K562 (cell line): Measurements from ENCODE around the gene ZFPM1. TPM values are rescaled to one million over a fixed set of nuclear protein-coding genes. Genes with fewer than 3 reads are reported as not detected.

Experiments used
- CHCHD3 ChIP-seq: fragments of 250-450 bp; sonication (Bioruptor Pico); IDR thresholded peaks from 2 replicates; pipeline ENCODE4 v2.1.2; 2022; ENCODE audit warnings: mild to moderate bottlenecking
- CREM ChIP-seq: IDR thresholded peaks from 2 replicates; pipeline ENCODE4 v1.6.1; 2014; ENCODE audit warnings: antibody characterized with exemption, low read depth
- ETV6 ChIP-seq, 3 experiments: fragments of 150-350 bp in 1 of 3; sonication (generic) in 1 of 3; formaldehyde crosslinking in 1 of 3; IDR thresholded peaks; 2 replicates each; pipeline versions ENCODE4 v1.6.1 to v1.8.0; 2014 to 2022; ENCODE audit warnings: borderline replicate concordance in 2 of 3, low read depth in 2 of 3, antibody characterized with exemption in 1 of 3, low read length in 1 of 3, mild to moderate bottlenecking in 1 of 3, missing genetic modification reagents in 1 of 3
- EWSR1 ChIP-seq: fragments of 450-650 bp; IDR thresholded peaks from 2 replicates; pipeline ENCODE4 v1.6.1; 2018; ENCODE audit warnings: borderline replicate concordance, mild to moderate bottlenecking, low read depth, moderate library complexity; ENCODE audit not compliant: partially characterized antibody
- HOMEZ ChIP-seq: fragments of 250-450 bp; sonication (Bioruptor Pico); IDR thresholded peaks from 2 replicates; pipeline ENCODE4 v1.4.0; 2020; ENCODE audit warnings: mild to moderate bottlenecking, moderate library complexity
- KDM5B ChIP-seq: fragments of 200-600 bp; sonication (generic); IDR thresholded peaks from 2 replicates; pipeline ENCODE4 v1.6.1; 2012; ENCODE audit warnings: low read depth, mild to moderate bottlenecking, moderate library complexity, low read length, control low read depth, inconsistent platforms; ENCODE audit not compliant: insufficient replicate concordance
- MBD2 ChIP-seq: sonication (generic); IDR thresholded peaks from 2 replicates; pipeline ENCODE4 v1.6.1; 2016; ENCODE audit warnings: low read depth, borderline replicate concordance
- MITF ChIP-seq: IDR thresholded peaks from 2 replicates; pipeline ENCODE4 v1.6.1; 2014; ENCODE audit warnings: antibody characterized with exemption
- NFE2L1 ChIP-seq: fragments of 450-650 bp; IDR thresholded peaks from 2 replicates; pipeline ENCODE4 v1.6.1; 2016; ENCODE audit warnings: missing genetic modification characterization, low read depth, mild to moderate bottlenecking, missing compliant biosample characterization, moderate library complexity, borderline replicate concordance
- NFIX ChIP-seq: fragments of 250-450 bp; sonication (Bioruptor Pico); IDR thresholded peaks from 2 replicates; pipeline ENCODE4 v1.4.0; 2020; ENCODE audit warnings: low read depth, mild to moderate bottlenecking, moderate library complexity
- POU5F1 ChIP-seq: fragments of 150-350 bp; IDR thresholded peaks from 2 replicates; pipeline ENCODE4 v1.6.1; 2014; ENCODE audit warnings: borderline replicate concordance, low read length, low read depth, mild to moderate bottlenecking; ENCODE audit not compliant: partially characterized antibody
- RBFOX2 ChIP-seq: fragments of 200-400 bp; formaldehyde crosslinking; IDR thresholded peaks from 2 replicates; pipeline ENCODE4 v1.6.1; 2017; ENCODE audit warnings: low read depth, mild to moderate bottlenecking, low read length, moderate library complexity
- SIX5 ChIP-seq, 2 experiments: IDR thresholded peaks; 2 replicates each; pipeline ENCODE4 v1.6.1; 2011; ENCODE audit warnings: low read length in 2 of 2, borderline replicate concordance in 1 of 2, low read depth in 1 of 2, mild to moderate bottlenecking in 1 of 2, moderate library complexity in 1 of 2; ENCODE audit not compliant: insufficient read depth in 1 of 2
- ZBTB33 ChIP-seq: sonication (generic); formaldehyde crosslinking; IDR thresholded peaks from 2 replicates; pipeline ENCODE4 v1.8.1; 2023; ENCODE audit warnings: mild to moderate bottlenecking, missing genetic modification reagents
- ZFX ChIP-seq: sonication (generic); formaldehyde crosslinking; IDR thresholded peaks from 2 replicates; pipeline ENCODE4 v1.8.0; 2022; ENCODE audit warnings: mild to moderate bottlenecking, missing genetic modification reagents, moderate library complexity
- ZNF133 ChIP-seq: fragments of 250-450 bp; sonication (Bioruptor Pico); IDR thresholded peaks from 2 replicates; pipeline ENCODE4 v1.4.0; 2020; ENCODE audit warnings: mild to moderate bottlenecking
- ZNF217 ChIP-seq: sonication (generic); formaldehyde crosslinking; IDR thresholded peaks from 2 replicates; pipeline ENCODE4 v1.8.0; 2022; ENCODE audit warnings: mild to moderate bottlenecking, missing genetic modification reagents
- ZNF354B ChIP-seq: fragments of 250-450 bp; sonication (Bioruptor Pico); IDR thresholded peaks from 2 replicates; pipeline ENCODE4 v1.4.0; 2020
- polyA plus RNA-seq, 8 experiments: library from polyadenylated mRNA; depleted of rRNA in 4 of 8; stranded (reverse) in 5 of 8; unstranded in 3 of 8; fragments of >200 nt; fragmentation: Nextera tagmentation in 2 of 8; fragmentation: Illumina TruSeq in 1 of 8; extraction: Ambion mirVana in 2 of 8; extraction: Trizol in 1 of 8; gene quantifications; 2 replicates each; pipeline versions ENCODE4 v1.2.1 to v1.2.3, GENCODE V29; 2011 to 2014; ENCODE audit warnings: inconsistent platforms in 1 of 8, missing spikeins in 1 of 8
- total RNA-seq, 7 experiments: library from RNA; depleted of rRNA in 6 of 7; stranded (reverse); fragments of >200 nt in 6 of 7; fragmentation: Illumina TruSeq in 2 of 7; extraction: Trizol in 2 of 7; gene quantifications; 2 replicates each; pipeline versions ENCODE4 v1.2.1 to v1.2.3, GENCODE V29; 2011 to 2021; ENCODE audit warnings: low replicate concordance in 1 of 7
- TF ChIP-seq, protein P1 (sequence below): fragments of 450-650 bp; IDR thresholded peaks from 2 replicates; pipeline ENCODE4 v1.6.1; 2016; ENCODE audit warnings: antibody characterized with exemption
- TF ChIP-seq, protein P2 (sequence below): sonication (generic); formaldehyde crosslinking; IDR thresholded peaks from 2 replicates; pipeline ENCODE4 v1.8.1; 2022; ENCODE audit warnings: missing genetic modification reagents

Gene ZFPM1
- total and polyA plus RNA-seq, 9 of the 15 experiments (the other 6 are each of a cell fraction or from before 2014, with no cell fraction given), result 0.03 to 35.9 (median 1.4) TPM

DNA sequence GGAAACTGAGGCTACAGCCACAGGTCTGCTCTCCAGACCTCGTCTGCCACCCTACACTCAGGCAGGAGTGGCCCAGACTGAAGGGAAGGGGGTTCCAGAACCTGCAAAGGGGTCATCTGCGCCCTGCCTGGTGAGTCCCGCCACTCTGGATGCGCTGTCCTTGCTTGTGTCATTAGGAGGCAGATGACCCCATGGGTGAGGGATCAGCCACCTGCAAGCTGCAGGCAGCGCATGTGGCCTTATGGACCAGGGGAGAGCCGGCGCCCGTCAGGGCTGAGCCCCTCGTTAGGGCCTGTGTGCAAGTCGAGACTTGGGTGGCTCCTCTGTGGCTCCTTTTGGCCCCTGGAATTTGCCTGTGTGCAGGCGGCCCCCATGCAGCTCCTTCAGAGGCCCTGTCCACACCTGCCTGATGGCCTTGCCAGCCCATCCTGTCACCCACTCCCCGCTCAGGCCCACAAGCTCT, 5.7 kb downstream of the ZFPM1 start (continued):
- TF ChIP-seq HOMEZ (CRISPR knock-in tag) (no peak), CHCHD3 (CRISPR knock-in tag) (no peak), MBD2 (no peak), ZBTB33 (CRISPR knock-in tag) (peak; percentile 94), POU5F1 (no peak), NFIX (CRISPR knock-in tag) (no peak), ETV6 (IDR thresholded peaks at IDR 0.05; ENCODE audit: borderline replicate concordance in 1 of 2, low read depth in 2 of 2, low read length in 1 of 2) (no peak), ETV6 (CRISPR knock-in tag; IDR thresholded peaks at IDR 0.05; ENCODE audit: borderline replicate concordance) (no peak), ZFX (0 out of 2 replicates have a peak, but pooled peaks have one; percentile 36), NFE2L1 (tag) (no peak), SIX5 (IDR thresholded peaks at IDR 0.05; ENCODE audit: borderline replicate concordance in 1 of 2, insufficient read depth in 1 of 2, low read depth in 1 of 2, low read length in 2 of 2) (no peak), ZNF217 (CRISPR knock-in tag) (no peak), ZNF354B (CRISPR knock-in tag) (no peak), ZNF133 (CRISPR knock-in tag) (no peak), EWSR1 (no peak), RBFOX2 (peak; percentile 50), CREM (no peak), MITF (no peak), KDM5B (peak; percentile 31)
- TF ChIP-seq, protein P1, sequence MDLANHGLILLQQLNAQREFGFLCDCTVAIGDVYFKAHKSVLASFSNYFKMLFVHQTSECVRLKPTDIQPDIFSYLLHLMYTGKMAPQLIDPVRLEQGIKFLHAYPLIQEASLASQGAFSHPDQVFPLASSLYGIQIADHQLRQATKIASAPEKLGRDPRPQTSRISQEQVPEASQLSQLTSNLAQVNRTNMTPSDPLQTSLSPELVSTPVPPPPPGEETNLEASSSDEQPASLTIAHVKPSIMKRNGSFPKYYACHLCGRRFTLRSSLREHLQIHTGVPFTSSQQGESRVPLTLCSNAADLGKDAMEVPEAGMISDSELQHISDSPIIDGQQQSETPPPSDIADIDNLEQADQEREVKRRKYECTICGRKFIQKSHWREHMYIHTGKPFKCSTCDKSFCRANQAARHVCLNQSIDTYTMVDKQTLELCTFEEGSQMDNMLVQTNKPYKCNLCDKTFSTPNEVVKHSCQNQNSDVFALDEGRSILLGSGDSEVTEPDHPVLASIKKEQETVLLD, result 0 out of 2 replicates have a peak, but pooled peaks have one; percentile 14
- TF ChIP-seq, protein P2, sequence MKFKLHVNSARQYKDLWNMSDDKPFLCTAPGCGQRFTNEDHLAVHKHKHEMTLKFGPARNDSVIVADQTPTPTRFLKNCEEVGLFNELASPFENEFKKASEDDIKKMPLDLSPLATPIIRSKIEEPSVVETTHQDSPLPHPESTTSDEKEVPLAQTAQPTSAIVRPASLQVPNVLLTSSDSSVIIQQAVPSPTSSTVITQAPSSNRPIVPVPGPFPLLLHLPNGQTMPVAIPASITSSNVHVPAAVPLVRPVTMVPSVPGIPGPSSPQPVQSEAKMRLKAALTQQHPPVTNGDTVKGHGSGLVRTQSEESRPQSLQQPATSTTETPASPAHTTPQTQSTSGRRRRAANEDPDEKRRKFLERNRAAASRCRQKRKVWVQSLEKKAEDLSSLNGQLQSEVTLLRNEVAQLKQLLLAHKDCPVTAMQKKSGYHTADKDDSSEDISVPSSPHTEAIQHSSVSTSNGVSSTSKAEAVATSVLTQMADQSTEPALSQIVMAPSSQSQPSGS (CRISPR knock-in tag), result no peak
- TF ChIP-seq, all 486 proteins: peak for 7
